GM06990 (cell line): Measurements from ENCODE around the gene RASSF8.

Experiments used
- DNase-seq: peaks from one replicate; pipeline ENCODE4 v3.0.0-alpha.2; 2011; ENCODE audit not compliant: insufficient read length; ENCODE audit errors: extremely low read depth
- H3K27me3 ChIP-seq: replicated peaks from 2 replicates; pipeline ENCODE4 v1.6.0; 2011; ENCODE audit warnings: low read length; ENCODE audit not compliant: control insufficient read depth, insufficient read depth
- H3K36me3 ChIP-seq: 2 replicates; pipeline ENCODE4 v1.5.1; 2011; ENCODE audit warnings: low read length; ENCODE audit not compliant: control insufficient read depth, insufficient read depth
- H3K4me3 ChIP-seq: replicated peaks from 2 replicates; pipeline ENCODE4 v1.5.1; 2011; ENCODE audit warnings: low read depth, mild to moderate bottlenecking, control low read depth, low read length
- TF ChIP-seq, protein P1 (sequence below): IDR thresholded peaks from 2 replicates; pipeline ENCODE4 v1.5.1; 2011; ENCODE audit warnings: low read length, control low read depth, mild to moderate bottlenecking, inconsistent platforms; ENCODE audit not compliant: insufficient read depth, poor library complexity, severe bottlenecking

Gene RASSF8

DNA sequence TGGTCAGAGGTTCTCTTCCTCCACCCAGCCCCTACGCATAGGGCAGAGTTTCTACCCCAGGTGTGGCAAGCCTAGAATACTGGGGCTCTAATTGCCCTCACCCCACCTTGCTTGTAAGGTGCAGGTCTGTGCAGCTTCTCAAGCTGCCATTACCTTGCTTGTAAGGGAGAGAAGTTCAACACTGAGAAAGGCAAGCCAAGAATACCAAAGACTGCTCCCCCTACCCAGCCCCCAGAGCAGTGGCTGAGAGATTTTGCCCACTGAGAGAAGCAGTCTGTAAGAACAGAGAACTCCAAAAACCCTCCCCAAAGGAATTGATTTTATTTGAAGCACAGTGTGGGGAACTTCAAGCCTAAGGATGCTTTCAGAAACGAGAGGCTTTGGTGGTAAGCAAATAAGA, 63.1 kb downstream of the RASSF8 start:
- no peak for DNase-seq
- H3K27me3 ChIP-seq: no peaks in the 10 kb centered on the region; the same call in 1 of the 2 replicates
- no peaks in the 10 kb centered on the region for H3K36me3 ChIP-seq
- TF ChIP-seq, protein P1, sequence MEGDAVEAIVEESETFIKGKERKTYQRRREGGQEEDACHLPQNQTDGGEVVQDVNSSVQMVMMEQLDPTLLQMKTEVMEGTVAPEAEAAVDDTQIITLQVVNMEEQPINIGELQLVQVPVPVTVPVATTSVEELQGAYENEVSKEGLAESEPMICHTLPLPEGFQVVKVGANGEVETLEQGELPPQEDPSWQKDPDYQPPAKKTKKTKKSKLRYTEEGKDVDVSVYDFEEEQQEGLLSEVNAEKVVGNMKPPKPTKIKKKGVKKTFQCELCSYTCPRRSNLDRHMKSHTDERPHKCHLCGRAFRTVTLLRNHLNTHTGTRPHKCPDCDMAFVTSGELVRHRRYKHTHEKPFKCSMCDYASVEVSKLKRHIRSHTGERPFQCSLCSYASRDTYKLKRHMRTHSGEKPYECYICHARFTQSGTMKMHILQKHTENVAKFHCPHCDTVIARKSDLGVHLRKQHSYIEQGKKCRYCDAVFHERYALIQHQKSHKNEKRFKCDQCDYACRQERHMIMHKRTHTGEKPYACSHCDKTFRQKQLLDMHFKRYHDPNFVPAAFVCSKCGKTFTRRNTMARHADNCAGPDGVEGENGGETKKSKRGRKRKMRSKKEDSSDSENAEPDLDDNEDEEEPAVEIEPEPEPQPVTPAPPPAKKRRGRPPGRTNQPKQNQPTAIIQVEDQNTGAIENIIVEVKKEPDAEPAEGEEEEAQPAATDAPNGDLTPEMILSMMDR: no peak
- no peak overlapping the region for H3K4me3 ChIP-seq

DNA sequence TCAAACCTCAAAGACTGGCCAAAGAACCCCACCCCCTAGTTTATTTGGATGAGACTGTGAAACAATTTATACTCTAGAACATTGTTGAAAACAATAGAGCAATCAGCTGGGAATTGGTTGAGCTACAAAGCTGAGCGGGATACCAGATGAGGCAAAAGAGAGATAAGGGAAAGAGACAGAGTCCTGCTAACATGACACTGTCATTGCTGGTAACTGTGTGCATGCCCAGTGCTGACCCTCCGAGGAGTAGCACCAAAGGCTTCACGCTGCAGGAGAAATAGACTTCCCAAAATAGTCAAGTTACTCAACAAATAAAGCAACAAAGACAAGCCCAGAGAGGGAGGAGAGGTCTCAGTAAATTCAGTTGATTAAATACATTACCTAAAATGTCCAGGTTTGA, 63.6 kb downstream of the RASSF8 start:
- no peak for DNase-seq
- Histone ChIP-seq H3K4me3 (no peak overlapping the region), H3K36me3 (no peaks in the 10 kb centered on the region), H3K27me3 (no peaks in the 10 kb centered on the region; the same call in 1 of the 2 replicates)
- TF ChIP-seq, protein P1: no peak

DNA sequence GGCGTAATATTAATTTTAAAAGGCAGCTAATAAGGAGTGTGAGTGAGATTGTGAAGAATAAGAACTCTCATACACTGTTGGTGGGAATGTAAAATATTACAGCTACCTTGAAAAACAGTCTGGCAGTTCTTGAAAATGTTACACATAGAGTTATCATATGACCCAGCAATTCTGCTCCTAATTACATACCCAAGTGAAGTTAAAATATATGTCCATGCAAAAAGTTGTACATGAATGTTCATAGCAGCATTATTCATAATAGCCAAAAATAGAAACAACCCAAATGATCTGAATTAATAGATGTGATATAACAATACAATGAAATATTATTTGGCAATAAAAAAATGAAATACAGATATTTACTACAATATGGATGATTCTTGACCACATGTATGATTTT, 68.2 kb downstream of the RASSF8 start:
- Histone ChIP-seq H3K36me3 (no peaks in the 10 kb centered on the region), H3K4me3 (no peak overlapping the region), H3K27me3 (no peaks in the 10 kb centered on the region)
- DNase-seq: no peak
- TF ChIP-seq, protein P1: no peak

DNA sequence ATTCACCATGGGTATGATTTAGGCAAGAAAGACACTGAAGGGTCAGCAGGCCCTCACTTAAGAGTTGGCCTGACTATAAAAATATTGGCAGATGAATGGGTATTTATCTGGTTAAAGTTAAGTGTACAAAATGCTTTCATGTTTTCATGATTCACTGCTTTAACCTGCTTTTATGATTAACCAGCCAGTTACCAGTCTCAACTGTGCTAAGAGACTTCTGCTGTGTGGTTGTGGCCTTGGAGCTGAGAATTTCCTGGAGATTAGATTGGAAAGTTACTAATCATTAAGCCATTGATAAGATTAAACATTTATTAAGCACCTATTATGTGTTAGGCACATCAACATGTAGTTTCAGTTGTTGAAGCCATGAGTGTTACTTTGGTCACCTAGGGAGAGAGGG, 68.9 kb downstream of the RASSF8 start:
- H3K27me3 ChIP-seq: no peaks in the 10 kb centered on the region
- DNase-seq: no peak
- TF ChIP-seq, protein P1: no peak
- H3K4me3 ChIP-seq: no peak overlapping the region
- H3K36me3 ChIP-seq: no peaks in the 10 kb centered on the region

DNA sequence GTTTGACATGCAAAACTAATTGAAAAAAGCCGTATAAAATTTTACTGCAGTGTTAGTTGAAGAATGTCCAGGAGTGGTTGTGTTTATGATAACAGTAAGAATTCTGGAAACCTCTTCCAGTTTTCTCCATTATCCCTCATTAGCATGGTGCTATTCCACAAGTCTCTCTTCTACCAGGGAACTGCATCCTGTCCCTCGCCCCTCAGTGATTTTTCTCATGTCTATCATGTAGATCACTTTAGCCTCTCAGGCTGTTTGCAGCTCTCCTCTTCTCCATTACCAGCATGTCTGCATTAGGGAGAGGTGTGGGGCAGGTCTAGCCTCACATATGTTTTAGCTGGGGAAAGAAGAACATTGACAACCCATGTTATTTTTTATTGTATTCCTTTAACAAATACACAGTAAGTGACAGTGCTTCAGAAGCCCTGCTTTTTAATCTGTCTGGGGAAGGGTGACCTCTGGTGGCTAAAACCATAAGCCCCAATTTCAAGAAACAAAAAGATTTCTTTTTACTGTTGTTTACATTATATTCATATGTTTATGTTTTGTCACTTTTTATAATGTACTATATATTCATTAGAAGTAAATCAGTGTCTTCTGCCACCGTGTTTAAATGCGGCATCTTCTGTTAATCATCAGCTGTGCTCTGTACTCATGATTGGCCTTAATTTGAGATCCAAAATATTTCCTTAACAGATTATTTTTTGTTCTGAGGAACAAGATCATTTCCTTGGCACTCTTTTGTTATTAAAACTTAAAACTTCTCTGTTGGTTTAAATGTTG, 70.7 kb downstream of the RASSF8 start:
- Histone ChIP-seq H3K27me3 (no peaks in the 10 kb centered on the region), H3K36me3 (no peaks in the 10 kb centered on the region), H3K4me3 (no peak overlapping the region)
- TF ChIP-seq, protein P1: peak; percentile 79
- DNase-seq: no peak

DNA sequence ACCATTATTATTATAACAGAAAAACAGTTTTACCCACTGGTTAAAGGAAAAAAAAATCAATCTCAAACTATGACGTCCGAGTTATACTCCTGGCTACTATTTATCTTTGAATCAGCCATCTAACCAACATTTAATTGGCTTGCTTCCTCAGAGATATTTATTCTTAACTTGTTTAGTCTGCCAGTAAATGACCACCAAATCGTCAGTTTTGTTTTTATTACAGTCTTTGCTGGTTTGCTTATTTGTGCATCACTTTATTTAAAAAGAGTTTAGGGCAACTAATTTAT, 71.2 kb downstream of the RASSF8 start:
- H3K4me3 ChIP-seq: no peak overlapping the region
- H3K36me3 ChIP-seq: no peaks in the 10 kb centered on the region
- DNase-seq: no peak
- no peaks in the 10 kb centered on the region for H3K27me3 ChIP-seq
- TF ChIP-seq, protein P1: no peak
